Motor neuron (in vitro differentiated cells): ENCODE data around the gene GNA15. TPM values are rescaled to one million over a fixed set of nuclear protein-coding genes. Genes with fewer than 3 reads are reported as not detected.
A peak's percentile ranks its signal among the peaks of the same experiment; 100 is the strongest.

ENCODE experiments used
- ATAC-seq, 8 experiments: fragments of 200-7000 bp; cut with Tn5 transposase; replicated peaks in 6 of 8; 2 replicates each; pipeline ENCODE4 v1.8.0; 2021; ENCODE audit warnings: mild to moderate bottlenecking in 8 of 8, moderate library complexity in 8 of 8
- H3K27ac ChIP-seq, 2 donors: fragments of 250-450 bp; sonication (Bioruptor Pico); 2 replicates each; pipeline ENCODE4 v1.9.0; 2021; ENCODE audit warnings: antibody characterized with exemption in 2 of 2, mild to moderate bottlenecking in 2 of 2, moderate library complexity in 1 of 2
- H3K4me1 ChIP-seq, 2 donors: fragments of 250-450 bp; sonication (Bioruptor Pico); replicated peaks in 1 of 2; 2 replicates each; pipeline ENCODE4 v1.6.1; 2021; ENCODE audit warnings: antibody characterized with exemption in 2 of 2, mild to moderate bottlenecking in 2 of 2, moderate library complexity in 1 of 2
- H3K4me3 ChIP-seq, 5 donors: fragments of 250-450 bp; sonication (Bioruptor Pico); 2 replicates each; pipeline ENCODE4 v1.9.0; 2021; ENCODE audit warnings: antibody characterized with exemption in 5 of 5, mild to moderate bottlenecking in 5 of 5, moderate library complexity in 4 of 5
- WGBS, 10 experiments: fragments of 450-650 bp; shearing (Covaris generic); methylation state at CpG; one replicate each; pipeline ENCODE4 v1.0.0; 2022; 5-methylcytosine and 5-hydroxymethylcytosine counted together
- in situ Hi-C, 9 experiments: fragments of 400-800 bp; cut with MboI; loops; one replicate each; pipeline ENCODE4 v1.15.0; 2021; ENCODE audit warnings: low sequenced_read_pairs in 9 of 9, low pct_unique_long_range_greater_than_20kb in 2 of 9; ENCODE audit not compliant: unreplicated experiment in 9 of 9
- total RNA-seq, 8 experiments: library from RNA; unstranded; fragments of 300-600 nt; gene quantifications; 2 replicates each; pipeline versions ENCODE4 v1.2.3 to v1.2.4, GENCODE V29; 2022

Gene GNA15
- total RNA-seq, 8 experiments from 2014 or later = 0.22 to 1.3 (median 0.46) TPM; not detected in 4

GRCh38 chr19:3110126-3110825, 25.6 kb upstream of the GNA15 start:
- no peak overlapping the region for H3K4me3 ChIP-seq
- H3K4me1 ChIP-seq = no peaks in the 10 kb centered on the region
- 83 to 100% (median 99%) methylated on average over 1 to 7 of the region's 37 CpGs; no CpG with 5 or more reads in 2 of the 10 experiments for WGBS, 10 experiments
- no peak for ATAC-seq
- in situ Hi-C loops = loop anchor here in 1 of 9 experiments (25.0 kb wide), 1 partner anchor 148 kb away; no protein-coding TSS in a partner anchor
- no peak overlapping the region for H3K27ac ChIP-seq

- no peak for ATAC-seq
- 93 to 100% (median 100%) methylated on average over 1 to 7 of the region's 17 CpGs; no CpG with 5 or more reads in 4 of the 10 experiments for WGBS, 10 experiments
- no peak overlapping the region for H3K4me3 ChIP-seq
- H3K27ac ChIP-seq = no peak overlapping the region
- H3K4me1 ChIP-seq = no peaks in the 10 kb centered on the region
- in situ Hi-C loops = loop anchor here in 1 of 9 experiments (25.0 kb wide), 1 partner anchor 149 kb away; no protein-coding TSS in a partner anchor
Observed at GRCh38 chr19:3111586-3112247, 24.1 kb upstream of the GNA15 start.

GRCh38 chr19:3112375-3113099, 23.3 kb upstream of the GNA15 start:
- in situ Hi-C loops = loop anchor here in 1 of 9 experiments (25.0 kb wide), 1 partner anchor 150 kb away; no protein-coding TSS in a partner anchor
- 40 to 88% (median 79%) methylated on average over 2 to 19 of the region's 38 CpGs; no CpG with 5 or more reads in 5 of the 10 experiments for WGBS, 10 experiments
- H3K4me3 ChIP-seq = no peak overlapping the region

GRCh38 chr19:3113100-3114017, 22.5 kb upstream of the GNA15 start:
- ATAC-seq = peak in 1 of 8 experiments; percentile 6
- 56 to 100% (median 75%) methylated on average over 1 to 5 of the region's 59 CpGs; no CpG with 5 or more reads in 6 of the 10 experiments for WGBS, 10 experiments
- in situ Hi-C loops = loop anchor here in 1 of 9 experiments (25.0 kb wide), 1 partner anchor 151 kb away; no protein-coding TSS in a partner anchor

More at GRCh38 chr19:3112375-3113099, 23.3 kb upstream of the GNA15 start:
- no peaks in the 10 kb centered on the region for H3K4me1 ChIP-seq
- no peak overlapping the region for H3K27ac ChIP-seq
- ATAC-seq = no peak

GRCh38 chr19:3114018-3114726, 21.7 kb upstream of the GNA15 start:
- WGBS, 10 experiments = 78 to 100% (median 93%) methylated on average over 1 to 8 of the region's 31 CpGs; no CpG with 5 or more reads in 5 of the 10 experiments
- in situ Hi-C loops = loop anchor here in 1 of 9 experiments (25.0 kb wide), 1 partner anchor 152 kb away; no protein-coding TSS in a partner anchor
- Histone ChIP-seq H3K4me1 (no peaks in the 10 kb centered on the region), H3K4me3 (no peak overlapping the region), H3K27ac (no peak overlapping the region)
- ATAC-seq = peak in 1 of 8 experiments; percentile 9

More at GRCh38 chr19:3113100-3114017, 22.5 kb upstream of the GNA15 start:
- no peaks in the 10 kb centered on the region for H3K4me1 ChIP-seq
- no peak overlapping the region for H3K4me3 ChIP-seq
- H3K27ac ChIP-seq = no peak overlapping the region

- no peak overlapping the region for H3K27ac ChIP-seq
- ATAC-seq = no peak
- WGBS, 10 experiments = 81 to 100% (median 99%) methylated on average over 3 to 14 of the region's 29 CpGs; no CpG with 5 or more reads in 6 of the 10 experiments
- in situ Hi-C loops = loop anchor here in 1 of 9 experiments (25.0 kb wide), 1 partner anchor 153 kb away; no protein-coding TSS in a partner anchor
- H3K4me3 ChIP-seq = no peak overlapping the region
- no peaks in the 10 kb centered on the region for H3K4me1 ChIP-seq
Observed at GRCh38 chr19:3114811-3115210, 21.0 kb upstream of the GNA15 start.

GRCh38 chr19:3115411-3115810, 20.4 kb upstream of the GNA15 start:
- 20% methylated on average over 1 of the region's 12 CpGs; no CpG with 5 or more reads in 9 of the 10 experiments for WGBS, 10 experiments
- in situ Hi-C loops = loop anchor here in 1 of 9 experiments (25.0 kb wide), 1 partner anchor 153 kb away; no protein-coding TSS in a partner anchor
- no peak for ATAC-seq
- Histone ChIP-seq H3K4me1 (no peaks in the 10 kb centered on the region), H3K4me3 (no peak overlapping the region), H3K27ac (no peak overlapping the region)

GRCh38 chr19:3115916-3116602, 19.8 kb upstream of the GNA15 start:
- ATAC-seq = peak in 1 of 8 experiments; percentile 29
- no peak overlapping the region for H3K4me3 ChIP-seq
- in situ Hi-C loops = loop anchor here in 1 of 9 experiments (25.0 kb wide), 1 partner anchor 154 kb away; no protein-coding TSS in a partner anchor
- WGBS, 10 experiments = 67 to 100% (median 100%) methylated on average over 1 to 4 of the region's 24 CpGs; no CpG with 5 or more reads in 7 of the 10 experiments
- H3K27ac ChIP-seq = no peak overlapping the region
- peaks cover 2 to 4% of the 10 kb centered on the region in 2 donors for H3K4me1 ChIP-seq

GRCh38 chr19:3116621-3117020, 19.2 kb upstream of the GNA15 start:
- H3K4me3 ChIP-seq = no peak overlapping the region
- no peak overlapping the region for H3K27ac ChIP-seq
- ATAC-seq = no peak
- in situ Hi-C loops = loop anchor here in 1 of 9 experiments (25.0 kb wide), 1 partner anchor 154 kb away; no protein-coding TSS in a partner anchor
- peaks cover 7 to 10% of the 10 kb centered on the region in 2 donors for H3K4me1 ChIP-seq
- 100% methylated on average over 1 to 3 of the region's 21 CpGs; no CpG with 5 or more reads in 8 of the 10 experiments for WGBS, 10 experiments

GRCh38 chr19:3117716-3118115, 18.1 kb upstream of the GNA15 start:
- in situ Hi-C loops = loop anchor here in 1 of 9 experiments (25.0 kb wide), 1 partner anchor 155 kb away; no protein-coding TSS in a partner anchor
- WGBS, 10 experiments = 85 to 100% (median 96%) methylated on average over 1 to 5 of the region's 20 CpGs; no CpG with 5 or more reads in 6 of the 10 experiments
- no peak overlapping the region for H3K4me3 ChIP-seq
- peaks cover 8 to 14% of the 10 kb centered on the region in 2 donors for H3K4me1 ChIP-seq
- no peak overlapping the region for H3K27ac ChIP-seq
- ATAC-seq = no peak
